Mesenteric fat pad (tissue), 1 donor: ENCODE results near the gene TRAPPC8. TPM values are rescaled to one million over a fixed set of nuclear protein-coding genes. Genes with fewer than 3 reads are reported as not detected.
"Not testable (repeated sequence)": the region's sequence is repeated elsewhere in the genome, so short reads cannot be mapped to it uniquely, and the experiment has no call there.

Experiments
- DNase-seq: peaks from one replicate; pipeline ENCODE4 v3.0.0-alpha.2; 2020; ENCODE audit warnings: low spot score
- total RNA-seq: library from RNA; stranded (reverse); fragmentation: NEBNext Ultra II Directional; extraction: Animal tissue kit (Norgen Biotek cat#: 25700); gene quantifications from one replicate; pipeline ENCODE4 v1.2.1, GENCODE V29; 2021
- donor health status: DM: yes; HTN: yes; CAD: no.

TRAPPC8 gene
- total RNA-seq, 1 donor from 2014 or later = 38.7 TPM

DNA sequence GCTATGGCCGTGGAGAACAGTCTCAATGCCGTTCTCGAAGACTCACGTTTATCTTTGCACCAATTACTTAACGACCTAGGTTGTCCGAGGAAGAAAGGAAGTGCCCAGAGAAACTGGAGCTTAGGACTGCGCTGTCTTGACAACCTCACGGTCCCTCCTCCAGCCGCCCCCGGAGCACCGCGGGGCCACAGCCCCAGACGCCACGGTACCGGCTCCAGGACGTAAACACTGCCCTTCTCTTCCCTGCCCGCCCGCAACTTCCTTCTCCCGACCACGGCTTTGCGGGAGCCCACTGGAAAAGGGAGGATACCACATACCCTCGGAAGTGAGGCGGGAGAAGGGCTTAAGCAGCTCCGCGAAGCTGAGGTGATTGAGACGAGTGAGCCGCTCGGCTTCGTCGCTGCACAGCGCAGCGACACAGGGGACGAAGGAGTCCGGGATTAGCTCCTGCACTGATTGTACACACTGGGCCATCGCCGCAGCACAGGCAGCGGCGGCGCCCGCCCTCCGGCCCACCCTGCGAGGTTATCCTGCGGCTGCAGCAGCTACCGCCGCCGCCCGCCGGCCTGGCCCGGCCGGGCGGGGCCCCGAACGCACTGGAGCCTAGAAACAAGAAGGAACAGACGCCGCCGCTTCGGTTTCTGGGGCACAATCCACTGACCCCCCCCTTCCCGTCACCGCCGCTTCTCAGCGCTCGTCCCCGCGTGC, 483 bp downstream of the TRAPPC8 start:
- peak; percentile 91 for DNase-seq

GRCh38 chr18:31941010-31941809, 1.7 kb downstream of the TRAPPC8 start:
- DNase-seq = no peak

DNA sequence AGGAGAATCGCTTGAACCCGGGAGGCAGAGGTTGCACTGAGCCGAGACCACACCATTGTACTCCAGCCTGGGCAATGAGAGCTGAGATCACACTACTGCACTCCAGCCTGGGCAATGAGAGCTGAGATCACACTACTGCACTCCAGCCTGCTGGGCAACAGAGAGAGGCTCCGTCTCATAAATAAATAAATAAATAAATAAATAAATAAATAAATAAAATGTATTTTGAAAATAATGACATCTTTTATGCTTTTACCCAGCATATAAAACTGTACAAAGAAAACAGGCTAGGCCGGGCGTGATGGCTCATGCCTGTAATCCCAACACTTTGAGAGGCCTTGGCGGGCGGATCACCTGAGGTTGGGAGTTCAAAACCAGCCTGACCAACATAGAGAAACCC, 8.2 kb downstream of the TRAPPC8 start:
- not testable (repeated sequence) for DNase-seq

DNA sequence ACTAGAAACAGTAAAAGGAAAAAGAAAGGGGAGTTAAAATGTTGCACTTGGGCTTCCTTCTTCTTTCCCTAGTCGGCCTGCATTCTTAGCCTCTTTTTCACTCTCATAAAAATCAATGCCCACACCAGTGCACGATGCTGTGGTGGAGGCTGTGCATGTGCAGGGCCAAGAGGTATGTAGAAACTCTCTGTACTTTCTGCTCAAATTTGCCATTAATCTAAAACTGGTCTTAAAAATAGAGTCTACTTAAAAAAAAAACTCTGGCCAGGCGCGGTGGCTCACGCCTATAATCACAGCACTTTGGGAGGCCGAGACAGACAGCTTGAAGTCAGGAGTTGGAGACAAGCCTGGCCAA, 11.1 kb downstream of the TRAPPC8 start:
- no peak for DNase-seq

- DNase-seq = no peak
Measured at GRCh38 chr18:31931163-31931885, 11.6 kb downstream of the TRAPPC8 start.

- DNase-seq = no peak
Measured at GRCh38 chr18:31929273-31929672, 13.7 kb downstream of the TRAPPC8 start.

DNA sequence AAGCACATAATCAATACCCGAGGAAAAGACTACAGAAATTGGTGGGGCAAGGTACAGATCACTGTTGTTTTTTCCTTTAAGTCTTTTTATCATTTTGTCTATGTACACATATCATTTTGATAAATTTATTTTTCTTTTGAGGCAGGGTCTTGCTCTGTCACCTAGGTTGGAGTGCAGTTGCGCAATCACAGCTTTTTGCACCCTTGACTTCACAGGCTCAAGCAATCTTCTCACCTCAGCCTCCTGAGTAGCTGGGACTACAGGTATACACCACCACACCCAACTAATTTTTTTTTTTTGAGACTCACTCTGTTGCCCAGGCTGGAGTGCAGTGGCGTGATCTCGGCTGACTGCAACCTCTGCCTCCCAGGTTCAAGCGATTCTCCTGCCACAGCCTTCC, 15.9 kb downstream of the TRAPPC8 start:
- DNase-seq = not testable (repeated sequence)

DNA sequence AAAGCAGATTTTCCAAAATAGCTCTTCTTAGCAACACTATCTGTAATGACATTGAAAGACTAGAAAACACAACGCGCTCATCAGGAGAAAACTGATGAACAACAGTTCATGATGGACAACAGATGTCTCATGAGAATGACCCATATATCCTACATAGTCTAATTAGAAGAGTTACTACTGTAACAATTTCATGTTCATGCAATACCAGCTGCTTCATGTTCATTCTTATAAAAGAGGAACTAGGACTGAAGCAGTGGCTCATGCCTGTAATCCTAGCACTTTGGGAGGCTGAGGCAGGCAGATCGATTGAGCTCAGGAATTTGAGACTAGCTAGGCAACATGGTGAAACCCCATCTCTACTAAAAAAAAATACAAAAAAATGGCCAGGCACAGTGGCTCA, 22.7 kb downstream of the TRAPPC8 start:
- DNase-seq = no peak

GRCh38 chr18:31919366-31919765, 23.6 kb downstream of the TRAPPC8 start:
- not testable (repeated sequence) for DNase-seq

DNA sequence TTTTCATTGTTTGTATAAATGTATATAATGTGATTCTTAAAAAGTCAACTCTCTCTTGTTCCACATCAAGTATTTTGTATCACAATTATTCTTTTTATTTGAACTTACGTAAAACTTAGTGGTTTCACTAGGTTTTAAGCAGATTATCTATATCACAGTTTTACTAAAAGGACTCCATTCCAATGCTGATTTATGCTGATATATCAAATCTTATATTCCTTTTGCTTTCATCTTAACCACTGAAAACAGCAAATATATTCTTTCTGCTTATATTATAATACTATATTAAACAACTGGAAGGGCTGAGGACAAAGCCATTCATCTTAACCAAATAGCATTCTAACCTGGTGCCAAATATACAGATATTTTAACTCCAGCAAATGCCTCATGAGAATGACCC, 24.2 kb downstream of the TRAPPC8 start:
- DNase-seq = no peak

GRCh38 chr18:31901063-31901462, 41.9 kb downstream of the TRAPPC8 start:
- no peak for DNase-seq

- not testable (repeated sequence) for DNase-seq
Measured at GRCh38 chr18:31899771-31900170, 43.2 kb downstream of the TRAPPC8 start.

DNA sequence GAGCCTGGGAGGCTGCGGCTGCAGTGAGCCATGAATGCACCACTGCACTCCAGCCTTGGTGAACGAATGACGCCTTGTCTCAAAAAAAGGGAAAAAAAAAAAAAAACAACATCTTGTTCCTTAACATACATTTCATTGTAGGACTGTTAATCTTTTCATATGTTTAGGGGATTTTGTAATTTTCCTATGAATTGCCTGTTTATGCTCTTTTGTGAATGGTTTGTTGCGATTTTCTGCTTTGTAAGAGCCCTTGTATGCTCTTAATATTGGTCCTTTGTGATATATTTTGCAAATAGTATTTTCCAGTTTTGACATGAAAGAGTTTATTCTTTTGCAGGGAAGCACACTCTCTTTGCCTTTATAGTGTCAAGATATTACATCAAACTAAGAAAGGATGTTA, 50.0 kb downstream of the TRAPPC8 start:
- no peak for DNase-seq

DNA sequence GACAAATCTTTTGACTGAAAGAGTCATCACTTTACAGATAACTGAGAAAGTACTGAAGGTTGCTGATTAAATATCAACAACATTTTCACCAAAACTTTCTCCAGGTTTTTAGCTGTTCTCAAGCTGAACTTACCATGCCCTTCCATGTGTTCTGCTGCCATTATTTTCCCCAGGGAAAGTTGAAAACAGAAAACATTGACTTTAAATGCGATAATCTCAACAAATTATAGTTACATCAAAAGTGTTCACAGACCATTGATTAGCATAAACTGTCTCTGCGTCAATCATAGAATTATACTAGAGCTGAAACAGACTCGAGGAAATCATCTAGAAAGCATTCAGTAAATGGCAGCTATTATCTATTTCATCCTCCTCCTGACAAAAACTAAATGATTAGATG, 51.4 kb downstream of the TRAPPC8 start:
- DNase-seq = no peak

GRCh38 chr18:31884020-31884419, 58.9 kb downstream of the TRAPPC8 start:
- no peak for DNase-seq

- no peak for DNase-seq
Measured at GRCh38 chr18:31880186-31880898, 62.6 kb downstream of the TRAPPC8 start.

DNA sequence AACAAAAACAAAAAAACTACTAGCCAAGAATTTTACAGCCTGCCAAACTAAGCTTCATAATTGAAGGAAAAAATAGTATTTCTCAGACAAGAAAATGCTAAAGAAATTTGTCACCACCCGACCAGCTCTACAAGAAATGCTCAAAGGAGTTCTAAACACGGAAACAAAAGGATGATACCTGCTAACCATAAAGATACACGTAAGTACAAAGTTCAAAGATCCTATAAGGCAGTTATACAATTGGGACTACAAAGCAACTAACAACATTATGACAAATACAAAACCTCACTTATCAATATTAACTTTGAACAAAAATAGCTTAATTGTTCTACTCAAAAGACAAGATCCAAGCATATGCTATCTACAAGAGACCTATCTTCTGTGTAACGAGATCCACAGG, 64.6 kb downstream of the TRAPPC8 start:
- DNase-seq = no peak

- DNase-seq = no peak
Measured at GRCh38 chr18:31877900-31878299, 65.0 kb downstream of the TRAPPC8 start.

DNA sequence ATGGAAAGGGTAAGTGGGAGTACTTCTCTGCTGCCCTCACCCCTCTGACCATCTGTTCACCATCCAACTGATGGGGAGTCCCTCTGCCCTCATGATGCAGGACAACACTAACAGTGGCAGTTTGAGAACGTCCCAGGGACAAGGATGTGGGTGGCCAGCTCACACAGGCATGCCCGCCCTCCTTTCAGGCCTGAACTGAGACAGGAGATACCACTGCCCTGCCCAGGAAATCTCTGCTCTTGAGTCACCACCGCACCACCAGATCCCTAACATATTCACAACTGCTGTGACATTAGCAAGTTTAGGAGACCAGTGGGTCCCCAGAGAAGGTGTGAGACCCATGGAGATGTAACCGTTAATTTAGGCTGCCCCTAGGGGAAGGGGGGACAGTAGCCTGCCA, 66.2 kb downstream of the TRAPPC8 start:
- no peak for DNase-seq

DNA sequence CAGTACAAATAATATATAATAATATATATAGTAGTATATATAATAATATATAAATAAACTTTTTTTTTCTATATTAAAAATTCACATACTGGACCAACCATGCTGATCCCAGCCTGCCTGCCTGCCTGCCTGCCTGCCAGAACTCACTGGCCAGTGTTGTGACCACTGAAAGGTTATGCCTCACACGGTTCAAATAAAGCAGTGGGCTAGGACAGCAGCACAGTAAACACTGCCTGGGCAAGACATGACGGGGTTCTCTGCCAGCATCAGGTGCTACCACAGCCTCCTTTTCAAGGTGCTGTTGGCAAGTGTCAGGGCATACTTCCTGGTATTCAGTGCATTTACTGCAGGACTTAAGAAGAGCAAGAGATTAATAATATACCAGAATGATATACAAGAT, 67.6 kb downstream of the TRAPPC8 start:
- no peak for DNase-seq

- no peak for DNase-seq
Measured at GRCh38 chr18:31863103-31863502, 79.8 kb downstream of the TRAPPC8 start.

GRCh38 chr18:31860488-31860887, 82.4 kb downstream of the TRAPPC8 start:
- no peak for DNase-seq
